ENCODE measurements around the gene NTNG1.

NTNG1 gene

DNA sequence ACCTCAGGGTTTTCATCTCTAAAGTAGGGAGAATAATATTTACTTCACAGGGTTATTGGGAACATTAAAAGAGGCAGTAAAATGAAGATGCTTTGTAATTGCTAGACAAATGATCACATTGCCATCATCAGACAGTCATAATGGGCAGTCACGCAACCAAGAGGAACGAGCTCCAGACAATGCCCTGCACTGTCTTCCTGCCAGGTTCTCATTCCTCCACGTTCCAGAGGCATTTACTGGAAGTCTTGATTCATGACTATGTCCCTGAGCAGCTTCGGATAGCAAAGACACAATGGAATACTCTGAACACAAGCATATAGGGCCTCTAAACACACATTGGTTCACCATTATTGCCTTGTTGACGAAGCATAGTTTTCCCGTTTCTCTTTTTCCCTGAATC, 389.7 kb downstream of the NTNG1 start:
- no peak for DNase-seq (ENCODE audit: extremely low read depth, low read depth)
- no peak overlapping the region for H3K4me3 ChIP-seq (replicated peaks; ENCODE audit: low read depth, low read length)
- TF ChIP-seq, protein P1, sequence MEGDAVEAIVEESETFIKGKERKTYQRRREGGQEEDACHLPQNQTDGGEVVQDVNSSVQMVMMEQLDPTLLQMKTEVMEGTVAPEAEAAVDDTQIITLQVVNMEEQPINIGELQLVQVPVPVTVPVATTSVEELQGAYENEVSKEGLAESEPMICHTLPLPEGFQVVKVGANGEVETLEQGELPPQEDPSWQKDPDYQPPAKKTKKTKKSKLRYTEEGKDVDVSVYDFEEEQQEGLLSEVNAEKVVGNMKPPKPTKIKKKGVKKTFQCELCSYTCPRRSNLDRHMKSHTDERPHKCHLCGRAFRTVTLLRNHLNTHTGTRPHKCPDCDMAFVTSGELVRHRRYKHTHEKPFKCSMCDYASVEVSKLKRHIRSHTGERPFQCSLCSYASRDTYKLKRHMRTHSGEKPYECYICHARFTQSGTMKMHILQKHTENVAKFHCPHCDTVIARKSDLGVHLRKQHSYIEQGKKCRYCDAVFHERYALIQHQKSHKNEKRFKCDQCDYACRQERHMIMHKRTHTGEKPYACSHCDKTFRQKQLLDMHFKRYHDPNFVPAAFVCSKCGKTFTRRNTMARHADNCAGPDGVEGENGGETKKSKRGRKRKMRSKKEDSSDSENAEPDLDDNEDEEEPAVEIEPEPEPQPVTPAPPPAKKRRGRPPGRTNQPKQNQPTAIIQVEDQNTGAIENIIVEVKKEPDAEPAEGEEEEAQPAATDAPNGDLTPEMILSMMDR (IDR thresholded peaks at IDR 0.05; ENCODE audit: low read depth, low read length, missing control alignments), result no peak

DNA sequence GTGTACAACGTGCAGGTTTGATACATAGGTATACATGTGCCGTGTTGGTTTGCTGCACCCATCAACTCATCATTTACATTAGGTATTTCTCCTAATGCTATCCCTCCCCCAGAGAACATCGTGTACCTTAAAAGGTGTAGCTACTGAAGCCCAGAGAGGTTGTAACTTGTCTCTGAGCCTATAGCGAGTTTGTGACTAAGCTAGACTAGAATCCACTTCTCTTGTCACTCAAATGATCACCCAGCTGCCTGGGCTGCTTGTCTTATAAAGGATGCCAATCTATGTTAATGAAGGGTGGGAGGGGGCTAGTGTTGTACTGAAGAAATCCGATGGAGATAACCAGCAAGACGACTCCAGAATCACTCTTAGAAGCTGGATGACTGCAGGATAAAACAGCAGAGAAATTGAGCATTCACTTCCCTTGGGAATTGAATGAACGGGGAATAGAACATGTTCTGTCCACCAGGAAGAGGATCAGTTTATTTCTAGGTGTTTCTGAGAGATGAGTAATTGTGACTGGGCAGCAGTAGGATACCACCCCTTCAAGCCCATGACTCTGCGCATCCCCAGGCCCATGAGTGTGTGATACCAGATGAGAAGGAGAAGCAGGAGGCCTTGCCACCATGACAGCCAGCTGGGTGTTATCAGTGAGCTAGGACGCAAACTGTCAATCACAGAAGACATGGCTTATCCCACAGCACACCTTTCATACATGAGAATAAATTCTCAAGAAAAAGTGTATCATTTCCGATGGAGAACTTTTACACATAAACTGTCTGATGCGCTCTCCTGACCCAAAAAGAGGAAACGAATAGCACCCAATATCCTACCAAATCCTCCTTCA, 390.4 kb downstream of the NTNG1 start:
- no peak overlapping the region for H3K4me3 ChIP-seq (replicated peaks; ENCODE audit: low read depth, low read length)

DNA sequence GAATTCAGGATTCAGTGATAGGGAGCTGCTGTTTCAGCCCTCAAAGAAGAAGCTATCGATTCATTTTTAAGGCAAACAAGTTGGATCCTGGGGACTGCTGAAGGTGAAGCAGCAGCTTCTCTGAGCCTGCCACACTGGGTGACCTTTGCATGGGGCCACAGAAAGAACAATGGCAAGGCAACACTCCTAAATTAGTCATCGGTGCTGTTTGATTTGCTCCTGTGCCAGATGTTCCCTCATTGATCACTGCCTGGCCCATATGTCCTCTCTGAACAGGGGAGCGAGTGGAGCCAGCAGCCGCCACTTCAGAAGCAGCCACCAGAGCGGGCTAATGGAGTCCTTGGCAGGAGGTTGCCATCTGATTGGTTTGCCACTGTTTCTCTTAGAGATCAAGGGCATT, 391.5 kb downstream of the NTNG1 start:
- no peak for DNase-seq (ENCODE audit: extremely low read depth, low read depth)
- TF ChIP-seq, protein P1 (IDR thresholded peaks at IDR 0.05; ENCODE audit: low read depth, low read length, missing control alignments), result no peak
- no peak overlapping the region for H3K4me3 ChIP-seq (replicated peaks; ENCODE audit: low read depth, low read length)

More for the DNA sequence above, 390.4 kb downstream of the NTNG1 start:
- TF ChIP-seq, protein P1 (IDR thresholded peaks at IDR 0.05; ENCODE audit: low read depth, low read length, missing control alignments), result no peak
- no peak for DNase-seq (ENCODE audit: extremely low read depth, low read depth)
